ENCODE results near the gene CSNK2A1.

CSNK2A1 gene

DNA sequence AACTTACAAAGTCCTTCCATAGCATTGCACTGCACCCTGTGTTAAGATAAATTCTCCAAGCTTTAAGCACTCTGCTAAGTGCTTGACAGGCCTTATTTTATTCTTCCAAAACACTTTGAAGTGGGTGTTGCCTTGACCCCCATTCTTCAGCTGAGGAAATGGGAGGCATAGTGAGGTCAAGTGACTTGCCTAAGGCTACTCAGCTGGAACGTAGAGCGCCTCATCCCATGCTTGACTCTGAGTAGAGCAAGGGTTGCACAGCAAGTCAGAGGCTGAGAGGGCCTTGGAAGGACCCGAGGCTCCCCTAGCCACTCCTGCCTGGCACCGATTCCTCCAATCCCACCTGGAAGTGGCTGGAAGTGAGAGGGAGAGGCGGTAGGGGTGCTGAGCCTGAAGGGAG lies 19.6 kb upstream of the CSNK2A1 start:
- no peak for DNase-seq

DNA sequence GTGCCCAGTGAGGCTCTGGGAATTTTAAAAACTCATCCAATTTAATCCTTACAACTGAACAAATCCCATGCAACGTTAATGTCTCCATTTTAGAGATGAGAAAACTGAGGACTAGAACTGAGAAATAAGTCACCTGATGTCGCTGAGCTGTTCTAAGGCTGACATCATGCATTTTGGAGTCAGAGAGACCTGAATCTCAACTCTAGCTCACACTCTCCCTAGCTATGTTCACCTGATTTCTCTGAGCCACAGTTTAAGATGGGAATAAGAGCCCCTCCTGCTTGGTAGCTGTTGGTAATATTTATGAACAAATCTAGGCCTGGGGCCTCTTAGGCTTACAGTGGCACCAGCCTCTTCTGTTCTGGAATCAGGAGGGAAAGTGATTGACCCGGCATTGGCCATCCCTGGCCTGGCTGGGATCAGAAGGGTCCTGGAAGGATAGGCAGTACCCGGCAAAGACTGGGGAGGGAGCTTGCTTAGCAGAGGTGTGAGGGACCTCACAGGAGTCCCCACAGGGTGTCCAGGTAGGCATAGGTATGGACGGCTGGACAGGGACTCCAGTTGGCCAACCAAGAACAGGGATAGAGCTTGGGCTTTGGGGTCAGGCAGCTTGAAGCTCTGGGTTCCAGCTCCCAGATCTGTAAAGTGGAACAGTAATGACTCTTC lies 18.8 kb upstream of the CSNK2A1 start:
- DNase-seq: no peak

DNA sequence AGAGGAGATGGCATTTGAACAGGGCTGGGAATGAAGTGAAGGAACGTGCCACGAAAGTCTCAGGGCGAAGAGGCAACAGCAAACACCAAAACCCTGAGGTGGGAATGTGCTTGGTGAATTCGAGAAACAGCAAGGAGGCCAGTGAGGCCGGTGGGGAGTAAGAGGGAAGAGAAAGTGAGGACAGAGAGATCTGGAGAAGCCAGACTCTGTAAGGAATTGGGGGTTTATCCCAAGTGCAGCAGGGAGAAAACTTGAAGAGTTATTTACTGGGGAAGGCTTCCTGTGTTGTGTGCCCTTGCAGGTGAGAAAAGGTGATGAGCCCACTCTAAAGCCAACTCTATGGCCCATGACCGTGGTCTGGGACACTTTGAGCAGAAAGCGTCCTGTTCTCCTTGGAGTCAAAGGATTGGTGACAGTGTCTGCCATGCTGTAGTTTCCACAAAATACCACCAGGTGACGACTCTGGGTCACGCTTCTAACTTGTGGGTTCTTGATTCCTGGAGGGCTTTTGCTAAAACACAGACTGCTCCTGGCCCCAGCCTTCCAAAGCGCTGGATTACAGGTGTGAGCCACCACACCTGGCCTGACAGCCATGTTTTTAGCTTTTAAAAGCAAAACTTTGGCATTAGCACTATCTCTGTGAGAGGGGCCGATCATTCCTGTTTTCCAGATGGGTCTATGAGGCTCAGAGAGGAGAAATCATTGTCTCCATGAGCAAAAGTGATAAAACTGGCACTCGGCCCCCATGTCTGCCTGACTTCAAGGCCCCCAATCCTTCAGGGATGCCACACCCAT lies 18.0 kb upstream of the CSNK2A1 start:
- peak; percentile 12 for DNase-seq

DNA sequence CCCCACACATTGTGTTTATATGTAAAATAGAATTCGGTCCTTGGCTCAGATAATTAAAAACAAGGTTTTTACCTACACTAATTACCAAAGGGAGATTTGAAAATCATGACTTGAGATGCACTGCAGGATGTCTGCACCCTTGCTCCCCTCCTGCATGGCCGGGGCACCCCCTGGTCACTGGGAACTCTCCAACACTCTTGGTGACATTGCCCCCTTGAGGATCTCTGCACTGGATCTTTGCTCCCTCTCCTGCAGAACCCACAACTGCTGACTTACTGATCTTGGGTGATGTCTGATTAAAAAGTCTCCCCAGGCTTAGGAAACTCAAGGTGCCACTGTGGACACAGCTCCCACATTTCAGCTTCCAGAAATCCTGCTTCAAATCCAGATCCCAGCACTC lies 17.1 kb upstream of the CSNK2A1 start:
- no peak for DNase-seq

DNA sequence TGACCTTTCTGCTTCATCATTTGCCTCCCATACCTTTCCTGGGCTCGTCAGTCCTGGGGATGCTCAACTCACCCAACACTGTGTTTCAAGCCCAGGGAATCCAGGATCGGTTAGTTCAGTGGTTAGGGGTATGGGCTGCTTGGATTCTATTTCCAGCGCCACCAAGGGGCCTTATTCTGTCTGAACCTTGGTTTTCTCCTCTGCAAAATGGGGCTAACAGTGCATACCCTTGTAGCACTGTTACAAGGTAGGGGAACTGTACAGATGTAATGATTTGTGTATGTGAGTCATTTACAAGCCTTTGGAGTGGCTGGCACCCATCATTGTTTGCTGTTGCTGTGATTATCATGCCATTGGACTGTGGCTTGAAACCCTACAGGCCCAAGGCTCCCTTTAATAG lies 14.5 kb upstream of the CSNK2A1 start:
- DNase-seq: no peak

DNA sequence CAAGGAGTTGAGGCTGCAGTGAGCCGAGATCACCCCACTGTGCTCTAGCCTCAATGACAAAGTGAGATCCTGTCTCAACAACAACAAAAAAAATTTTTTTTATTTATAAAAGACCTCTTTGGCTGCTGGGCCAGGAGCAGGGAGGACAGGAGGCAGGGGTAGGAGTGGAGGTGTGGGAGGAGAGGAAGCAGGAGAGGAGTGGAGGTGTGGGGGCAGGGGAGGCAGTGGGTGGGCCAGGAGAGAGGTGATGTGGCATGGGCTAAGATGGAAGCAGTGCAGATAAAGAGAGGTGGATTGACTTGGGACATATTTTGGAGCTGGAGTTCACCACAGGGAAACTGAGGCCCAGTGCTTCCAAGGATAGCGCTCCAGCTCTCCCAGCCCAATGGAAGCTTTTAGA lies 13.4 kb upstream of the CSNK2A1 start:
- DNase-seq: no peak

DNA sequence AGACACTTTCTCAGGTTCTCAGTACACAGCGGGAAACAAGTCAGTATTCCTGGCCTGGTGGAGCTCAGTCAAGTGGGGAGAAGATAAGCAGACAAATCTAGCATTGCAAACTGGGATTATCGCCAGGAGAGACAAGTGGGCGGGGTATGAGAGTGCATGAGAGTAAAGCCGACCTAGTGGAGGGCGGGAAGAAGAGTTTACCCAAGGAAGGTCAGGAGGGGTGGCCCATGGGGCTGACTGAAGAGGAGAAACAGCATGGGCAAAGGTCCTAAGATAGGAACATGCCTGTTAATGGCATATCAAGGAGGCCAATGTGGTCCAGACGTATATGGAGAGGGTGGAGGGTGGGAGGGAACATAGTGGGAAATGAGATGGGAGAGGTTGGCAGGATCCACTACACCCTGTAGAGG lies 12.4 kb upstream of the CSNK2A1 start:
- DNase-seq: no peak

DNA sequence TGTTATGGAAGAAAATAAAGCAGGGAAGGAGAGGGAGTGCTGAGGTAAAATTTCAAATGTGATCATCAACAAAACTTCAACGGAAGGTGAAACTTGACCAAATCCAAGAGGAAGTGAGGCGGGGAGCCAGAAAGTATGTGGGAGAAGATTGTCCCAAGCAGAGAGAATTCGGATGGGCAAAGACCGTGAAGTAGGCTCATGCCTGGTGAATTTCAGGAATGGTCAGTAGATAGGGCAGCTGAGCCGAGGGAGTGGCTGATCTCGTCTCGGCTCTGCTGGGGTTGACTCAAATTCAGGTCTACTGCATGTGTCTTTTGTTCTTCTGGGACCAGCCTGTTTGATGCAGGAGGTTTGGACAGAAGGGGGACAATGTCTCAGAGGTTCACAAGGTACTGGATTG lies 7.0 kb upstream of the CSNK2A1 start:
- no peak for DNase-seq

DNA sequence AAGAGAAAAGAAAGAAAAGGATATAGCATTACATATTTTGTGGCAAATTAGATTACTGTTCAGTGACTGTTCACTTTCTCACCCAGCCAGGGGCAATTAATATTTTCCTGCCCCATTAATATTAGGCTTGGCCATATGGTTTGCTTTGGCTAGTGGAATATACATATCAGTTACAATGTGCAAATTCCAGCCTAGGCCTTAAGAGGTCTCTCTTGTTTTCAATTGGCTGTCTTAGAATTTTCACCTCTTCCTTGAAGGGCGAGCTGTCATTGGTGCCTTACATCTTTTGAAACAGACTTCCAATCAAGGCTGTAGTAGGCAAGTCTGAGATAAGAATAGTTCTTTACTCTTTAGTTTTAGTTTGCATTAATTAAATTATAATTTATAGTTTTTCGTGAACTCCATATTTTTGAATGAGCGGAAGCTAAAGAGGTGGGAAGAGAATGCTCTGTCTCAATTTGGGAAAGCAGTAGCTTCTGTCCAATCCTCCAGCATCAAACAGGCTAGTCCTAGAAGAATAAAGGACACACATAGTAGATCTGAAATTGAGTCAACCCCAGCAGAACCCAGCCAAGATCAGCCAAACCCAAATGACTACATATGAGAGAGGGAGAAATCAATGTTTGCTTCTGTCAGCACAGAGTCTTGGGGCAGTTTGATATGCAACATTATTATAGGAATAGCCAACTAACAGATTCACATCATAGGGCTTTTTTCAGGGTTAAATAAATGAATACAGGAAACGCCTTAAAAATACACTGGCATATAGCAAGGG lies 6.3 kb upstream of the CSNK2A1 start:
- no peak for DNase-seq

DNA sequence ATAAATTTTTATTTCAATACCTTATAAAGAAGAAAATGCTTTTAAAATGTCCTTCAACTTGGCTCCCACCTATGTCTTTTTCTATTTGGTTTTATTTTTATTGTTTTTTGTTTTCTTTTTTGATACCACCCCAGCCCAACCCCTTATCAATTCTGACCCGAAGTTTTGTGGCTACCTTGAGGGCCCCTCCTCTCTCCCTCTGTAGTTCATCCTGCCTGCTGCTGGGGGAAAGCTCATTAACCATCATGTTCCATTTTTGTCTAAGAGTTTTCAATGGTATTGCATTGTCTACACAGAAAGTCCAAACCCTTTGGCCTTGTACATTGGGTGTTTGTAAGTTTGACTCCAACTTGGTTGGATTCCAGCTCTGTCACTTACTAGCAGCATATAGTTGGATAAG lies 5.3 kb upstream of the CSNK2A1 start:
- no peak for DNase-seq

DNA sequence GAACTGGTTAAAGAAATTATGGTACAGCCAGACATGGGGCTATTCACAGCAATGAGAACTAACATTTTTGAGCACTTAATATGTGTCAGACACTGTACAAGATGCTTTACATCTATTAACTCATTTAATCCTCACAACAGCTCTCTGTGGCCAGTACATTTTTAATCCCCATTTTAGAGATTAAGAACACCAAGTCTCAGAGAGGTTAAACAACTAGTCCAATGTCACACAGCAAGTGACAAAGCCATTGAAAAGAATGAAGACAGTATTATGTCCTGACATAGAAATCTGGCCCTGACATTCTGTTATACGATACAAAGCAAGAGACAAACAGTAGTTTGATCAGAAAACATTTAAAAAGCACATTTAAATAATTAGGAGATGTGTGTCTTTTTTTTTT lies 3.8 kb upstream of the CSNK2A1 start:
- DNase-seq: no peak

DNA sequence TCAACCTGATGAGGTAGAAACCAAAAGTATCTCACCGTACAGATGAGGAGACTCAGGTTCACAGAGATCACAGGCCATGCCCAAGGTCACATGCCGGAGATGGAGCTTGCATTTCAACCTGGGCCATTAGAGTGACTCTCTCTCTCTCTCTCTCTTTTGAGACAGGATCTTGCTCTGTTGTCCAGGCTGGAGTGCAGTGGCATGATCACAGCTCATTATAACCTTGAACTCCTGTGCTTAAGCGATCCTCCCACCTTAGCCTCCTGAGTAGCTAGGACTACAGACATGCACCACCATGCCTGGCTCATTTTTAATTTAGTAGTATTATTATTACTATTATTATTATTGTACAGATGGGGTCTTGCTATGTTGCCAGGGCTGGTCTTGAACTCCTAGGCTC lies 2.8 kb upstream of the CSNK2A1 start:
- no peak for DNase-seq

DNA sequence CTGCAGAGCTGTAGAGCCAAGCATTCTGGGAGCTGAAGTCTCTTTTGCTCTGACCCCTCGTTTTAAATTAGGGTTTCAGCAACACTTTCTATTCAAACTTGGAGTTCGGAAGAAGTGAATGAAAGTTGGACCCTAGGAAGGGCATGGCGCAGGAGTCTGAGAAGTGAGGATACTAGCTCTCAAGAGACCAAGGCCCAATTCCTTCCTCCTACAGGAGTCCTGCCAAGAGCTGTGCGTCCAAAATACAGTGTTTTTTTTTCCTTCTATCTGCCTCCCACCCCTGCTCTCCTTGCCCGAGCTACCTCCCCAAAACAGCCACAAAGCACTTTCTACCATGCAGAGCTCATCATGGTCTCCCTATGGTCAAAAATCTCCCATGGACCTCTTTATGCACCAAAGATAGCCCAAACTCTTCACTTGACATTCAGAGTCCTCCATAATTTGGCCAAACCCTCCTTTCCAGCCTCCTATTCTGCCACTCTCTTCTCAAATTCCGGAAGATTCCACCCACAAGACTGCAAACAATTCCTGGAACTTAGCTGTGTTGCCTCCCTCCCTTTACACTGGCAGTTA lies 649 bp upstream of the CSNK2A1 start:
- DNase-seq: no peak

DNA sequence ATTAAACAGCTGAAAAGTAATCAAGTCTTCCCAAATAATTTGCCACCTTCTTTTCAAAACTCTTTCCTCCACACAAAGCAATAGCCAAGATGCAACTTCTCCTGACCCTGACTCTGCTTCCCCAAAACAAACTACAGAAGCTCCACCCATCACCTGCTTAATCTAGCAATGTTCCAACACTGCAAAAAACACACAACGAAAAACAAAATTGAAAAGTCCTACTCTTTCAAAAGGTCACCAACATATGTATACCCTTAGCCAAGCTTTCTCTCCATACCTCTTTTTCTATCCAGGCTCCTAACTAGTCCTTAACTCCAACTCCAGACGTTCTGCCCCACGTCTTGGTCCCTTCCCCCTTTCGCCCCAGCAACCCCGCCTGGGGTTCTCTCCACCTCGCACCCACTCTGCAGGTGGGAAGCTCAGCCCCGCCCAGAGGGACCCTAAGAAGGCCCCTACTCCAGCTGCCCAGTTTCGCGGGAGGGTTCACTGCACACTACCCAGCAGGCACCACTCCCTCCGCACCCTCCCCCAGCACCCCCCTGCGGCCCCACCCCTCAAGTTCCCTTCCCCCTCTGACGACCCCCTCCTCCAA lies 717 bp downstream of the CSNK2A1 start:
- no peak for DNase-seq

DNA sequence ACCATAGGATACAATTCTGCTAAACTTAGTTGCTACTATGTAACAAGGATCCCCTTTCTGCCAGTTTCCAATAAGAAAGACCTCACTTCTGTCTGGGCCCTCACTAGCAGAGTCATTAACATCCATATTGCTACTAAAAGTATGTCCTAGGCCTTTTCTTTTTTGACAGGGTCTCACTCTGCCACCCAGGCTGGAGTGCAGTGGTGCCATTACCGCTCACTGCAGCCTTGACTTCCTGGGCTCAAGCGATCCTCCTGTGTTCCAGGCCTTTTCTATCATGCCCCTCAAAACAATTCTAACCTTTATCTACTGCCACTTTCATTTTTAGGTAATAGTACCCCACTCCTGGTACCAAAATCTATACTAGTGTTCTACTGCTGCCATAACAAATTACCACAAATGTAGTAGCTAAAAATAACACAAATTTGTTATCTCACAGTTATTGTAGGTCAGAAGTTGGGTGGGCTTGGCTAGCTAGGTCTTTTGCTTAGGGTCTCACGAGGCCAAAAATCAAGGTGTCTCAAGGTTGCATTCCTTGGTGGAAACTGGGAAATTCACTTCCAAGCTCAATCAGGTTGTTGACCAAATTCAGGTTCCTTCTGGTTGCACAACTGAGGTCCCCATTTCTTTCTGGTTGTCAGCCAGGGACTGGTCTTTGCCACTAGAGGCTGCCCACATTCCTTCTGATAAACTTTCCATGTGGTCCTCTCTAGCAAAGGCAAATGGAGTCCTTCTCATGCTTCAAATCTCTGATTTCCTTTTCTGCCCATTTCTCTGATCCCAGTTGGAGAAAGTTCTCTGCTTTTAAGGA lies 3.0 kb downstream of the CSNK2A1 start:
- no peak for DNase-seq

DNA sequence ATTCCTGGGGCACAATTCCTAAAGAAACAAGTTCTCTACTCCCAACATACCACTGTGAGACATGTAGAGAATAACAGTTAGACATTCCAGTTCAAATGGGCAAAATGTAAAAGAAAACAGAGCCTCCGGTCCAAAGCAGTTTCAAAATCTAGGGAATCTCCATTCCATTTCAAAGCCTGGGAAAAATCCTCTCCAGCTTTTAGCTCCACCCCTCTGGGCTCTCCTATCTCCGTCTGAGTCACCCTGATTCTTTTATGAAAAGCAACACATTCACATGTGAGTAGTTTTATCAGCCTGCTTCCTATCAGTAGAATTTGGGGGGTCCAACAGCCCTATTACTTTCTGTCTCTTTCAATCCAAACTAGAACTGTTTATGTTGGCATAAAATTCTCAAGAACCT lies 3.7 kb downstream of the CSNK2A1 start:
- DNase-seq: no peak

DNA sequence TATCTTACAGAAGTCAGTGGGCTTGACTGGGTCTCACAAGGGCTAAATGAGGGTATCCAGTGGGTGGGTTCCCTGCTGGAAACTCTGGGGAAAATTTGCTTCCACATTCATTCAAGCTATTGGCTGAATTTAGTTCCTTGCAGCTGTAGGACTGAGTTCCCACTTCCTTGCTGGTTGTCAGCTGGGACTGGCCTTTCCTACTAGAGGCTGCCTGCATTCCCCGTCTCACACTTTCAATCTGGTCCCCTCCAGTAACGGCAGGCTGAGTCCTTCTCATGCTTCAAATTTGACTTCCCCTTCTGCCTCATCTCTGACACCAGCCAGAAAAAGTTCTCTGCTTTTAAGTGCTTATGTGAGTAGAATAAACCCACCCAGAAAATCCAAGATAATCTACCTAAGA lies 4.4 kb downstream of the CSNK2A1 start:
- no peak for DNase-seq

DNA sequence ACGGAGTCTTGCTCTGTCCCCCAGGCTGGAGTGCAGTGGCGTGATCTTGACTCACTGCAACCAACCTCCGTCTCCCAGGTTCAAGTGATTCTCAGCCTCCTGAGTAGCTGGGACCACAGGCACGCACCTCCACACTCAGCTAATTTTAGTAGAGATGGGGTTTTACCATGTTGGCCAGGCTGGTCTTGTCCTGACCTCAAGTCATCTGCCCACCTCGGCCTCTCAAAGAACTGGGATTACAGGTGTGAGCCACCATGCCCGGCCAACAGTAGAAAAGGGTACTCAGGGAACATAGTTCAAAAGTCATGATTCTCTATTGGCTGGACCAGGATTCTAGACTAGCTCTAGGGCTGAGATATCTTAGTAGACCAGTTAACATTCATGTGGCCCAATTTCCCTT lies 5.6 kb downstream of the CSNK2A1 start:
- no peak for DNase-seq

DNA sequence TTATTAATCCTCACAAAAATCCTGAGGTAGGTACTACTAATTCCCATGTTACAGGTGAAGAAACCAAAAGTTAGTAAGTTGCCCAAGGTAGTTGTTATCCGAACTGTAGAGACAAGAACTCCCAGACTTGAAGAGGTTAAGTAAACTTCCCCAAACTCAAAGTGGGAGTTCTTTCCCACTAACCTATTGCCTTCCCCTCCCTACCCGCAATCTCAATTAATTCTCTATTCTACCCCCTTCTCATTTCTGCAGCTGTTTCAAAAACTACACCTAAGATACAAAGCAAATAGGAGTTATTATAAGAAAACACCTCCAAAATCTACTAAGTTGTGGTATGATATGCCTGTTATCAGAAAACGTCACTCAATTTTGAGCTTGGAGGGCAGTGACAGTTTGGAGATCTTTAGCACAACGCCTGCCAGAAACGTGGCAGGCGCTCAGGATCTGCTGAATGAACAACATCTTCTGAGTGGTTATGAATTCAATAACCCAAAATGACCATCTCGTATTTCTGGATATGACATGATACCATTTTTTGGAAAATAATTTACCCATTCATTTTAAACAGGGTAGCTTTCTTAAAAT lies 7.1 kb downstream of the CSNK2A1 start:
- no peak for DNase-seq

DNA sequence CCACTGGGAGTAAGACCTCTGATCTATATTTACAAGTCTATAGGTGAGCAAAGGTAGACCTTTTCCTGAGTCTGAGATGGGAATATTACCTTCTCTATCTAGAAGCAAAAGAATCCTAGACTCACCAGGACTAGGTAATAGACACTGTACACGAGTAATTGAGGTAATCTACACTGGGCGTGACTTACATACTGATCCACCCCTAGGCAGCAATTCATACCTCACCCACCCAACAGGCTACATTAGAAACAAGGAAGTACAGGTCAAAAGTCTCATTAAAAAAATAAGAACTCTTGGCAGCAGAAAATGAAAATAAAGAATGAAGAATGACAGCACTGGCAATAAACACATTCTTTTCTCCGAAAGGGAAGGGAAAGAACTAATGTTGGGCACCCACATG lies 7.6 kb downstream of the CSNK2A1 start:
- no peak for DNase-seq

DNA sequence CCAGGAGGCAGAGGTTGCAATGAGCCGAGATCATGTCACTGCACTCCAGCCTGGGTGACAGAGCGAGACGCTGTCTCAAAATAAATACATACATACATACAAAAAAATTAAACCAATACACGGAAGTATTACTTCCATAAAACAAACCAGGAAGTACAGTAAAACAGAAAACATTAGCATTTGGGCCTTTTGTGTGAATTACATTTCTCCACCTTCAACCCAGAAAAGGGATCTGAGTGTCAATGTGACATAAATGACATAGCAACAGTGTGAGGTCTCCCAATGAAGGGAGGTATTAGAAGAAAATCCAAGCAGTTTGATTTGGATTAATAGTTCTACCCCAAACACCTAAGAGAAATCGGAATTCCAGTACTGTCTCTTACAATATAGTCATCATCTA lies 10.1 kb downstream of the CSNK2A1 start:
- DNase-seq: no peak

DNA sequence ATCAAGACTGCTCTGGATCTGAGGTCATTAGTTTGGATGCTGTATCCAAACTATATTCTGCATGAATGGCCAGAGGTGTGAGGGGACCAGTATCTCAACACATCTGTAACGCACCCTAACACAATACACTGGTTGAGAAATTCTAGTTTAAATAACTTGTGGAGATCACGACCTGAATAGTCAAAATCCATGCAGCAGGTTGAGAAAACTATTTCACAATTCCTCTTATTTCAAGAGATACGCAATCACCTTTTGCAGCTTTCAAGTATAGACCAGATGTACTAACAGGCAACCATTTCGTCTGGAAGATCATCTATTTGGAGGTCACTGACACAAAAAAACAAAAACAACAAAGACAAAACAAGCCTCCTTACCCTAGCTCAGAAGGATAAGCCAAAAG lies 11.1 kb downstream of the CSNK2A1 start:
- DNase-seq: no peak
